GM12891 (cell line): Measurements from ENCODE around the gene IAPP.

Experiments
- PAX5 ChIP-seq: IDR thresholded peaks from 2 replicates; pipeline ENCODE4 v1.6.1; 2011; ENCODE audit warnings: low read length, moderate library complexity, mild to moderate bottlenecking; ENCODE audit not compliant: insufficient read depth, severe bottlenecking
- POLR2A ChIP-seq: IDR thresholded peaks from 2 replicates; pipeline ENCODE4 v1.6.1; 2011; ENCODE audit warnings: low read depth, low read length, control low read depth
- POLR2AphosphoS5 ChIP-seq: IDR thresholded peaks from 2 replicates; pipeline ENCODE4 v1.6.1; 2011; ENCODE audit warnings: low read depth, low read length, control low read depth

DNA sequence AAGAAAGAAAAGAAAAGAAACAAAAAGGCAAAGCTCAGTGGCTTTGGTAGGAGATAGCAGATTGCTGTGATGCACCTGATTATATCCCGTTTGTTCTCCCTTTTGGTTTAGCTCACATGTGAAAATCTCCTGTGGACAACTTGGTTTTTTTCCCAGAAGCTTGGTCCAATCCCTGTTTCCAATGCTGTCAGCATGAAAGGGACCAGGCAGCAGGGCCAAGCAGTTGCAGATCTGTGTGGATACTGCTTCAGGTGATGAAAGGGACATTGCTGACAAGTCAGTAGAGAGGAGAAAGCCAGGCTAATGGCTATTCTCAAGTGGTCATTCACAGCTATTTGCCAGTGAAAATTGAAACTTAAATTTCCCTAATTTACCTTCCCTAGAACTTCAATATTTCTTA, 19.2 kb upstream of the IAPP start:
- TF ChIP-seq POLR2AphosphoS5: no peak
- no peak for TF ChIP-seq POLR2A
- no peak for TF ChIP-seq PAX5
